CD14-positive monocyte (primary cell): ENCODE results near the gene CDH4. TPM values are rescaled to one million over a fixed set of nuclear protein-coding genes. Genes with fewer than 3 reads are reported as not detected.

Source experiments
- DNase-seq, 3 donors: peaks; one replicate each; pipeline ENCODE4 v3.0.0-alpha.2; 2011 to 2022
- H2AFZ ChIP-seq: 2 replicates; pipeline ENCODE4 v1.6.0; 2012; ENCODE audit warnings: mild to moderate bottlenecking, low read depth, low read length, inconsistent platforms; ENCODE audit not compliant: insufficient read depth, poor library complexity, severe bottlenecking
- H3K27ac ChIP-seq, 2 donors: 1 replicate in 1 of 2; 2 replicates in 1 of 2; pipeline ENCODE4 v1.5.1; 2012 to 2013; ENCODE audit warnings: low read length in 2 of 2, control low read depth in 1 of 2, inconsistent platforms in 1 of 2, low read depth in 1 of 2, mild to moderate bottlenecking in 1 of 2
- H3K27me3 ChIP-seq, 2 donors: one replicate each; pipeline versions ENCODE4 v1.6.0 to v1.6.1; 2011 to 2013; ENCODE audit warnings: low read length in 2 of 2; ENCODE audit not compliant: control insufficient read depth in 2 of 2, insufficient read depth in 2 of 2
- H3K36me3 ChIP-seq, 2 donors: replicated peaks in 1 of 2; 1 replicate in 1 of 2; 2 replicates in 1 of 2; pipeline versions ENCODE4 v1.5.1 to v1.6.1; 2012 to 2013; ENCODE audit warnings: low read length in 2 of 2, control low read depth in 1 of 2, inconsistent platforms in 1 of 2, mild to moderate bottlenecking in 1 of 2; ENCODE audit not compliant: insufficient read depth in 2 of 2, control insufficient read depth in 1 of 2
- H3K4me1 ChIP-seq, 2 donors: 1 replicate in 1 of 2; 2 replicates in 1 of 2; pipeline versions ENCODE4 v1.5.1 to v1.6.1; 2012 to 2013; ENCODE audit warnings: low read length in 2 of 2, control low read depth in 1 of 2, inconsistent platforms in 1 of 2, mild to moderate bottlenecking in 1 of 2, moderate library complexity in 1 of 2; ENCODE audit not compliant: insufficient read depth in 2 of 2, control insufficient read depth in 1 of 2
- H3K4me2 ChIP-seq: replicated peaks from 2 replicates; pipeline ENCODE3; 2012; ENCODE audit warnings: low read length, moderate library complexity, mild to moderate bottlenecking; ENCODE audit not compliant: poor library complexity, severe bottlenecking; ENCODE audit errors: extremely low read depth
- H3K4me3 ChIP-seq, 3 experiments: fragments of 200-600 bp in 1 of 3; sonication (generic) in 1 of 3; replicated peaks in 1 of 3; 1 replicate in 2 of 3; 2 replicates in 1 of 3; pipeline ENCODE4 v1.5.1; 2011 to 2013; ENCODE audit warnings: low read length in 3 of 3, mild to moderate bottlenecking in 3 of 3, control low read depth in 2 of 3, low read depth in 2 of 3, inconsistent platforms in 1 of 3, moderate library complexity in 1 of 3
- H3K79me2 ChIP-seq: 2 replicates; pipeline ENCODE4 v1.6.0; 2012; ENCODE audit warnings: mild to moderate bottlenecking, control low read depth, inconsistent platforms, low read length, moderate library complexity; ENCODE audit not compliant: insufficient read depth
- H3K9ac ChIP-seq: 2 replicates; pipeline ENCODE4 v1.6.0; 2017; ENCODE audit warnings: low read length, mild to moderate bottlenecking; ENCODE audit not compliant: insufficient read depth, poor library complexity, severe bottlenecking
- H3K9me3 ChIP-seq, 2 donors: replicated peaks in 1 of 2; 1 replicate in 1 of 2; 2 replicates in 1 of 2; pipeline versions ENCODE4 v1.5.1 to v1.6.1; 2012 to 2013; ENCODE audit warnings: low read length in 2 of 2, control low read depth in 1 of 2; ENCODE audit not compliant: control insufficient read depth in 1 of 2, insufficient read depth in 1 of 2
- H4K20me1 ChIP-seq: 2 replicates; pipeline ENCODE4 v1.6.0; 2012; ENCODE audit warnings: mild to moderate bottlenecking, low read length, control low read depth, moderate library complexity; ENCODE audit not compliant: insufficient read depth
- H3K27ac Mint-ChIP-seq, 7 donors: one replicate each; pipeline ENCODE4 v1.8.0; 2020; ENCODE audit warnings: mild to moderate bottlenecking in 7 of 7, mixed read lengths in 7 of 7, moderate library complexity in 6 of 7, inconsistent platforms in 2 of 7
- H3K27me3 Mint-ChIP-seq, 3 donors: one replicate each; pipeline ENCODE4 v1.8.0; 2021 to 2022; ENCODE audit warnings: low read depth in 3 of 3, mild to moderate bottlenecking in 3 of 3, mixed read lengths in 3 of 3, moderate library complexity in 3 of 3, inconsistent platforms in 1 of 3
- H3K36me3 Mint-ChIP-seq, 2 donors: one replicate each; pipeline ENCODE4 v1.8.0; 2020; ENCODE audit warnings: mixed read lengths in 2 of 2, inconsistent platforms in 1 of 2, mild to moderate bottlenecking in 1 of 2
- H3K4me1 Mint-ChIP-seq: one replicate; pipeline ENCODE4 v1.8.0; 2020; ENCODE audit warnings: mild to moderate bottlenecking, mixed read lengths
- H3K4me3 Mint-ChIP-seq, 2 donors: one replicate each; pipeline ENCODE4 v1.8.0; 2020; ENCODE audit warnings: mild to moderate bottlenecking in 2 of 2, mixed read lengths in 2 of 2, moderate library complexity in 1 of 2
- H3K9me3 Mint-ChIP-seq, 7 donors: one replicate each; pipeline ENCODE4 v1.8.0; 2020 to 2022; ENCODE audit warnings: mixed read lengths in 7 of 7, mild to moderate bottlenecking in 6 of 7, moderate library complexity in 6 of 7, inconsistent platforms in 2 of 7
- WGBS: methylation state at CpG from one replicate; pipeline ENCODE4 v1.1.5; 2013; ENCODE audit warnings: missing lambda C conversion rate; ENCODE audit not compliant: insufficient coverage; 5-methylcytosine and 5-hydroxymethylcytosine counted together
- intact Hi-C, 2 donors: fragments of 100-400 bp; cut with micrococcal nuclease; formaldehyde crosslinking; loops; one replicate each; pipeline versions ENCODE4 v1.15.0 to v1.15.1; 2023
- polyA plus RNA-seq, 3 donors: library from polyadenylated mRNA; depleted of rRNA in 1 of 3; unstranded in 2 of 3; stranded (reverse) in 1 of 3; fragments of 300-500 nt in 2 of 3; fragments of >200 nt in 1 of 3; fragmentation: Illumina TruSeq in 2 of 3; gene quantifications; 1 replicate in 2 of 3; 2 replicates in 1 of 3; pipeline ENCODE4 v1.2.3, GENCODE V29; 2012 to 2021
- TF ChIP-seq, protein P1 (sequence below): fragments of 200-600 bp; IDR thresholded peaks from one replicate; pipeline ENCODE4 v1.8.0; 2022; ENCODE audit warnings: antibody characterized with exemption, mild to moderate bottlenecking

Gene CDH4
- polyA plus RNA-seq, 3 donors: not detected

DNA sequence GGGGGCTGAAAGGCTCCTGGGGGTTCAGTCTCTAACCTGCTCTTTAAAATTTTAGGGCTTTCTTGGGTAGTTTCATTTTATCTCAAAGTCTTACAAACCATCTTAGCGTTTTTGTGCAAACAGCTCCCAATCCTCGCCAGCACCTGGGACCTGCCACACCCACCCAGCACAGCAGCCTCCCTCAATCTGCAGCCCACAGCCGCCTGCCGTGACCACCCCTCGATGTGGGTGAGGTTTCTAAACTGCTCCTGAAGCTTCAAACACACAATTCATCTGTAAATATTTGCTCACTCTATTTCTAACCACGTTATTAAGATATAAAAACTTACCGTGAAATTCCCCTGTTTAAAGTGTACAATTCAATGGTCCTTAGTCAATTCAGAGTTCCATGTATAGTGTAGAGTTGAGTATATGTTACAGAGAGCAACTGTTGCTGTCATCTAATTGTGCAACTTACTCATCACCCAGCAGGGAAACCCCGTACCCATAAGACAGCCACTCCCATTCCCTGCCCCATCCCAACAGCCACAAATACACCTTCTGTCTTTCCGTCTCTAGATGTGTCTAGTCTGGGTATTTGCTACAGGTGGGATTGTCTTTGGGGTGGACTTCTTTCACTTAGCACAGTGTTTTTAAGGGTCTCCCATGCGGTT, 432.6 kb downstream of the CDH4 start:
- TF ChIP-seq, protein P1, sequence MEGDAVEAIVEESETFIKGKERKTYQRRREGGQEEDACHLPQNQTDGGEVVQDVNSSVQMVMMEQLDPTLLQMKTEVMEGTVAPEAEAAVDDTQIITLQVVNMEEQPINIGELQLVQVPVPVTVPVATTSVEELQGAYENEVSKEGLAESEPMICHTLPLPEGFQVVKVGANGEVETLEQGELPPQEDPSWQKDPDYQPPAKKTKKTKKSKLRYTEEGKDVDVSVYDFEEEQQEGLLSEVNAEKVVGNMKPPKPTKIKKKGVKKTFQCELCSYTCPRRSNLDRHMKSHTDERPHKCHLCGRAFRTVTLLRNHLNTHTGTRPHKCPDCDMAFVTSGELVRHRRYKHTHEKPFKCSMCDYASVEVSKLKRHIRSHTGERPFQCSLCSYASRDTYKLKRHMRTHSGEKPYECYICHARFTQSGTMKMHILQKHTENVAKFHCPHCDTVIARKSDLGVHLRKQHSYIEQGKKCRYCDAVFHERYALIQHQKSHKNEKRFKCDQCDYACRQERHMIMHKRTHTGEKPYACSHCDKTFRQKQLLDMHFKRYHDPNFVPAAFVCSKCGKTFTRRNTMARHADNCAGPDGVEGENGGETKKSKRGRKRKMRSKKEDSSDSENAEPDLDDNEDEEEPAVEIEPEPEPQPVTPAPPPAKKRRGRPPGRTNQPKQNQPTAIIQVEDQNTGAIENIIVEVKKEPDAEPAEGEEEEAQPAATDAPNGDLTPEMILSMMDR: no peak
- Mint-ChIP-seq H3K9me3 (peaks cover 0 to 56% (median 41%) of the 10 kb centered on the region in 7 donors), H3K27me3 (peaks cover 0 to 2% (median 1%) of the 10 kb centered on the region in 3 donors), H3K27ac (no peak overlapping the region), H3K4me3 (no peak overlapping the region), H3K4me1 (no peaks in the 10 kb centered on the region), H3K36me3 (no peaks in the 10 kb centered on the region)
- DNase-seq: no peak
- no peaks in the 10 kb centered on the region for H3K4me1 ChIP-seq
- H3K4me2 ChIP-seq: no peak overlapping the region
- H2AFZ ChIP-seq: no peak overlapping the region
- intact Hi-C loops: no loop called here
- H3K4me3 ChIP-seq: no peak overlapping the region
- no peaks in the 10 kb centered on the region for H3K79me2 ChIP-seq
- H3K9me3 ChIP-seq: peaks cover 6 to 83% of the 10 kb centered on the region in 2 donors
- H3K27me3 ChIP-seq: no peaks in the 10 kb centered on the region
- no peaks in the 10 kb centered on the region for H3K36me3 ChIP-seq
- 95% methylated on average over 4 of the region's 10 CpGs for WGBS
- H3K9ac ChIP-seq: no peak overlapping the region
- H4K20me1 ChIP-seq: no peaks in the 10 kb centered on the region
- H3K27ac ChIP-seq: no peak overlapping the region

DNA sequence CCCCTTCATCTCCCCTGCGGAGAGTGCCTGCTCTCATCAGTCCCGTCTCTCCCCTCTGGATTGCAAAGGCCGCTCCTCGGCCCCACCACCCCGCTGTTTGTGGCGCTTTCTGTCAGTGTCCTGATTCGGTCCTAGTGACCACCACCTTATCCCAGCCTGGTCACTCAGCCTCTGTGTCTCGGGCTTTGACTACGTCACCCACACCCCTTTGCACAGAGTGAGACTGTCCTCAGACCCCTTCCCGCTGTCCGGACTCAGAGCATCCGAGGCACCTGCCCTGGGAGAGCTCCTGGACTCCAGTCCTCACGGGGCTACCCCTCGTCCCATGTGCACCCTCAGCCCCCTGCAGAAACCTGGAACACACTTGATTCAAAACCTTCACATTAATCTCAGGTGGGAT, 433.4 kb downstream of the CDH4 start:
- Mint-ChIP-seq H3K27me3 (peaks cover 0 to 2% (median 1%) of the 10 kb centered on the region in 3 donors), H3K36me3 (no peaks in the 10 kb centered on the region), H3K4me3 (no peak overlapping the region), H3K9me3 (peaks cover 0 to 55% (median 40%) of the 10 kb centered on the region in 7 donors), H3K27ac (no peak overlapping the region), H3K4me1 (no peaks in the 10 kb centered on the region)
- H4K20me1 ChIP-seq: no peaks in the 10 kb centered on the region
- H3K27me3 ChIP-seq: no peaks in the 10 kb centered on the region
- 86% methylated on average over 13 of the region's 14 CpGs for WGBS
- no peaks in the 10 kb centered on the region for H3K79me2 ChIP-seq
- H3K36me3 ChIP-seq: no peaks in the 10 kb centered on the region
- TF ChIP-seq, protein P1: no peak
- DNase-seq: no peak
- no peak overlapping the region for H3K4me2 ChIP-seq
- no peak overlapping the region for H3K27ac ChIP-seq
- H2AFZ ChIP-seq: no peak overlapping the region
- intact Hi-C loops: no loop called here
- no peak overlapping the region for H3K9ac ChIP-seq
- no peak overlapping the region for H3K4me3 ChIP-seq
- peaks cover 6 to 83% of the 10 kb centered on the region in 2 donors for H3K9me3 ChIP-seq
- no peaks in the 10 kb centered on the region for H3K4me1 ChIP-seq
